Astrocyte of the spinal cord (primary cell): ENCODE measurements around the gene RBL1.
"Not testable (repeated sequence)": the region's sequence is repeated elsewhere in the genome, so short reads cannot be mapped to it uniquely, and the experiment has no call there.

ENCODE experiments used
- DNase-seq: peaks from one replicate; pipeline ENCODE4 v3.0.0; 2011; ENCODE audit warnings: low read depth, low spot score
- H3K4me3 ChIP-seq: 2 replicates; pipeline ENCODE4 v1.5.1; 2011; ENCODE audit warnings: low read depth, mild to moderate bottlenecking, low read length, moderate library complexity
- in situ Hi-C: cut with HindIII; loops from 2 replicates; pipeline ENCODE4 v1.10.0; 2017; ENCODE audit warnings: low sequenced_read_pairs
- TF ChIP-seq, protein P1 (sequence below): IDR thresholded peaks from 2 replicates; pipeline ENCODE4 v1.5.1; 2012; ENCODE audit warnings: low read depth, mild to moderate bottlenecking, low read length, inconsistent platforms

Gene RBL1

DNA sequence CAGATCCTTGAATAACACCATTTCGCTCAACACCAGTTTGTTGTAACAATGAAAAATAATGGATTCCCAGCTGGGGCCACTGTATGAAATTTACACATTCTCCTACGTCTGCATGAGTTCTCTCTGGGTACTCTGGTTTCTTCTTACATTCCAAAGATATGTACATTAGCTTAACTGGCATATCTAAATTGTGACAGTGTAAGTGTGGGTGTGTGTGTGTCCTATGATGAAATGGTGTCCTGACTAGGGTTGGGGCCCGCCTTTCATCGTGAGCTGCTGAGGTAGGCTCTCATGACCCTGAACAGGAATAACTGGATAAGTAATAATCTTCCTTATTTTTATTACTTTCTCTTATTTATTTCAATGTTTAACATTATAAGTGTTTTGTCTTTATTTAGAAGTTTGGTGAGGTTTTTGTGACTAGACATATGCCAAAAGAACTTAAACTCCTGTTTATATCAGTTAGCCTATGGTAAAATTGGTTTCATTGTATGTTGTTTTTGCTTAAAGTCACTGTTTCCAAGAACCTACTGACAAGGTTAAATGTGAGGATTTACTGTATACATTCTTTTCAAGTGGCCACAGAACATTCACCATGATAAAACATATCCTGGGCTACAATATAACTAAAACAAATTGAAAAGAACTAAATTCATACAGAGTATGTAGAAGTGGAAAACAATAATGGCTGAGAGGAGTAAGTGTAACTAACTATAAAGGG, 42.4 kb downstream of the RBL1 start:
- DNase-seq: no peak
- TF ChIP-seq, protein P1, sequence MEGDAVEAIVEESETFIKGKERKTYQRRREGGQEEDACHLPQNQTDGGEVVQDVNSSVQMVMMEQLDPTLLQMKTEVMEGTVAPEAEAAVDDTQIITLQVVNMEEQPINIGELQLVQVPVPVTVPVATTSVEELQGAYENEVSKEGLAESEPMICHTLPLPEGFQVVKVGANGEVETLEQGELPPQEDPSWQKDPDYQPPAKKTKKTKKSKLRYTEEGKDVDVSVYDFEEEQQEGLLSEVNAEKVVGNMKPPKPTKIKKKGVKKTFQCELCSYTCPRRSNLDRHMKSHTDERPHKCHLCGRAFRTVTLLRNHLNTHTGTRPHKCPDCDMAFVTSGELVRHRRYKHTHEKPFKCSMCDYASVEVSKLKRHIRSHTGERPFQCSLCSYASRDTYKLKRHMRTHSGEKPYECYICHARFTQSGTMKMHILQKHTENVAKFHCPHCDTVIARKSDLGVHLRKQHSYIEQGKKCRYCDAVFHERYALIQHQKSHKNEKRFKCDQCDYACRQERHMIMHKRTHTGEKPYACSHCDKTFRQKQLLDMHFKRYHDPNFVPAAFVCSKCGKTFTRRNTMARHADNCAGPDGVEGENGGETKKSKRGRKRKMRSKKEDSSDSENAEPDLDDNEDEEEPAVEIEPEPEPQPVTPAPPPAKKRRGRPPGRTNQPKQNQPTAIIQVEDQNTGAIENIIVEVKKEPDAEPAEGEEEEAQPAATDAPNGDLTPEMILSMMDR: no peak
- H3K4me3 ChIP-seq: no peak overlapping the region
- in situ Hi-C loops: no loop called here

DNA sequence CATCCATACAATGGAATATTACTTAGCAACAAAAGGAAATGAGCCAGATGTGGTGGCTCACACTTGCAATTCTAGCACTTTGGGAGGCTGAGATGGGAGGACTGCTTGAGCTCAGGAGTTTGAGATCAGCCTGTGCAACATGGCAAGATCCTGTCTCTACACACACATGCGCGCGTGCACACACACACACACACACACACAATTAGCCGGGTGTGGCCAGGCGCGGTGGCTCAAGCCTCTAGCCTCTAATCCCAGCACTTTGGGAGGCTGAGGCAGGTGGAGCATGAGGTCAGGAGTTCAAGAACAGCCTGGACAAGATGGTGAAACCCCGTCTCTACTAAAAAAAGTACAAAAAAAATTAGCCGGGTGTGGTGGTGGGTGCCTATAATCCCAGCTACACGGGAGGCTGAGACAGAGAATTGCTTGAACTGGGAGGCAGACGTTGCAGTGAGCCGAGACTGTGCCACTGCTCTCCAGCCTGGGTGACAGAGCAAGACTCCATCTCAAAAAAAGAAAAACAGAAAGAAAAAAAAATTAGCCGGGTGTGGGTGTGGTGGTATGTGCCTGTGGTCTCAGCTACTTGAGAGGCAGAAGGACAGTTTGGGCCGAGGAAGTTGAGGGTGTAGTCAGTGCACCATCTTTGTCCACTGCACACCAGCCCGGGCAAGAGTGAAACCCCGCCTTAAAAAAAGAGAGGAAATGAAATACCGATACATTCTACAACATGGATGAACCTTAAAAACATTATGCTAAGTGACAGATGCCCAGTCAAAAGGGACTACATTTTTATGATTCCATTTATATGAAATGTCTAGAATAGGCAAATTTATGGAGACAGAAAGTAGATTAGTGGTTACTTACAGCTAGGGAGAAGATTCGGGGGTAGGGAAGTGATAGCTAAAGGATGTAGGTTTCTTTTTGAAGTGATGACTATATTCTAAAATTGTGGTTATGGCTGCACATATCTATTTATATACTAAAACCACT, 52.5 kb downstream of the RBL1 start:
- no peak for DNase-seq
- H3K4me3 ChIP-seq: no peak overlapping the region

DNA sequence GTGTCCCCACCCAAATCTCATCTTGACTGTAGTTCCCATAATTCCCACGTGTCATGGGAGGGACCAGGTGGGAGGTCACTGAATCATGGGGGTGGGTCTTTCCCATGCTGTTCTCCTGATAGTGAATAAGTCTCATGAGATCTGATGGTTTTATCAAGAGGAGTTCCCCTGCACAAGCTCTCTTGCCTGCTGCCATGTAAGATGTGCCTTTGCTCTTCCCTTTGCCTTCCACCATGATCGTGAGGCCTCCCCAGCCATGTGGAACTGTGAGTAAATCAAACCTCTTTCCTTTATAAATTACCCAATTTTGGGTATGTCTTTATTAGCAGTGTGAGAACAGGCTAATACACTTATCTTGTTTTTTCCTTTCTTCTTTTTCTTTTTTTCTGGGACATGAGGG, 56.4 kb downstream of the RBL1 start:
- DNase-seq, H3K4me3 ChIP-seq, in situ Hi-C loops: not testable (repeated sequence)

More for the DNA sequence above, 52.5 kb downstream of the RBL1 start:
- TF ChIP-seq, protein P1: no peak
- in situ Hi-C loops: no loop called here

DNA sequence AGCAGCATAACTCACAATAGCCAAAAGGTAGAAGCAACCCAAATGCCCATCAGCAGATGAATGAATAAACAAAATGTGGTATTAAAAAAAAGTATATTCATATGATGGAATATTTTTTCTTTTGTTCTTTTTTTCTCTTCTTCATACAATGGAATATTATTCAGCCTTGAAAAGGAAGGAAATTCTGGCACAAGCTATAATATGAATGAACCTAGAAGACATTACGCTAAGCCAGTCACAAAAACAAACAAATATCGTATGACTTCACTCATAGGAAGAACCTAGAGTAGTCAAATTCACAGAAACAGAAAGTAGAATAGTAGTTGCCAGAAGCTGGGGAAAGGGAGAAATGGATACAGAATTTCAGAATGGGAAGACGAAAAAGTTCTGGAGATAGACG, 63.7 kb downstream of the RBL1 start:
- no peak for DNase-seq
- H3K4me3 ChIP-seq: no peak overlapping the region
- TF ChIP-seq, protein P1: no peak
- in situ Hi-C loops: no loop called here

DNA sequence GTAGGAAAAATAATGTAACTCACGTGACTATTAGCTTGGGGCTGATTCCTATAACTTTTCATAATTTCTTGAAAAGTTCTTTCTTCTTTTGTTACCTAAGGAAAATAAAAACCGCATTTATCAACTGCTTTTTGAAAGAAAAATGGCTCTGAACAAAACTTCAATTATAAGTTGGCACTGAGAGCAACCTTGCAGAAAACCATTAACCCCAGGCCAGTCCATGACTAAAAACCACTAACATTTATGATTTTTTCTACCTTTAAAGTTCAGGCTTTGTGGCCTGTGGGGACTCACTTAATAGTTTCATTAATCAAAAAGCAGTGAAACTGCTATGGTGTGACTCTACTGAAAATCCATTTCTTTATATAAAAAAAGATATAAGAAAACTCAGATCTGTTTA, 75.2 kb downstream of the RBL1 start:
- H3K4me3 ChIP-seq: no peak overlapping the region
- in situ Hi-C loops: no loop called here
- DNase-seq: no peak
- TF ChIP-seq, protein P1: no peak

DNA sequence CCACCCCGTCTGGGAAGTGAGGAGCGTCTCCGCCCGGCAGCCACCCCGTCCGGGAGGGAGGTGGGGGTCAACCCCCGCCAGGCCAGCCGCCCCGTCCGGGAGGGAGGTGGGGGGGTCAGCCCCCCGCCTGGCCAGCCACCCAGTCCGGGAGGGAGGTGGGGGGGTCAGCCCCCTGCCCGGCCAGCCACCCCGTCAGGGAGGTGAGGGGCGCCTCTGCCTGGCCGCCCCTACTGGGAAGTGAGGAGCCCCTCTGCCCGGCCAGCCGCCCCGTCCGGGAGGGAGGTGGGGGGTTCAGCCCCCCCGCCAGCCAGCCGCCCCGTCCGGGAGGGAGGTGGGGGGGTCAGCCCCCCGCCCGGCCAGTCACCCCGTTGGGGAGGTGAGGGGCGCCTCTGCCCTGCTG, 83.2 kb downstream of the RBL1 start:
- H3K4me3 ChIP-seq, in situ Hi-C loops, DNase-seq: not testable (repeated sequence)

DNA sequence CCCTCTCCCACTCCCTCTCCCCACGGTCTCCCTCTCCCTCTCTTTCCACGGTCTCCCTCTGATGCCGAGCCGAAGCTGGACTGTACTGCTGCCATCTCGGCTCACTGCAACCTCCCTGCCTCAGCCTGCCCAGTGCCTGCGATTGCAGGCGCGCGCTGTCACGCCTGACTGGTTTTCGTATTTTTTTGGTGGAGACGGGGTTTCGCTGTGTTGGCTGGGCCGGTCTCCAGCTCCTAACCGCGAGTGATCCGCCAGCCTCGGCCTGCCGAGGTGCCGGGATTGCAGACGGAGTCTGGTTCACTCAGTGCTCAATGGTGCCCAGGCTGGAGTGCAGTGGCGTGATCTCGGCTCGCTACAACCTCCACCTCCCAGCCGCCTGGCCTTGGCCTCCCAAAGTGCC, 83.9 kb downstream of the RBL1 start:
- in situ Hi-C loops, DNase-seq: not testable (repeated sequence)

DNA sequence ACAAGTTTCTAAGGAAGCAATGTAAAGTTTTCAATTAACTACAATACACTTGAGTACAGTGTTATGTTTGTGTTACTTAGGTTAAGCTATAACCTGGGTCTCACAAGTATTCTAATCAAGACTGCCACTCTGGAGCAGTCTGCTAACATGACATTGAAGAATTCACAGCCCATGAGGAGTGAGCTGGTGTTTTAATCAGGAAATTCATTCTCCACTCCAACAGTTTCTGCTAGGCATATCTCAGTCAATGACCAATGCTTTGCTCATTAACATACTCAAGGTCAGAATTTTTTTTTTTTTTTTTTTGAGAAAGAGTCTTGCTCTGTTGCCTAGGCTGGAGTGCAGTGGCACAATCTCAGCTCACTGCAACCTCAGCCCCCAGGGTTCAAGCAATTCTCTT, 84.7 kb downstream of the RBL1 start:
- TF ChIP-seq, protein P1: no peak
- in situ Hi-C loops: no loop called here
- DNase-seq: no peak
- no peak overlapping the region for H3K4me3 ChIP-seq

More for the DNA sequence above, 83.9 kb downstream of the RBL1 start:
- H3K4me3 ChIP-seq: not testable (repeated sequence)
